Measurements from ENCODE around the gene ABCB9. TPM values are rescaled to one million over a fixed set of nuclear protein-coding genes. Genes with fewer than 3 reads are reported as not detected.

ABCB9 gene
- total RNA-seq, 1 experiment from 2014 or later: 4.6 TPM

DNA sequence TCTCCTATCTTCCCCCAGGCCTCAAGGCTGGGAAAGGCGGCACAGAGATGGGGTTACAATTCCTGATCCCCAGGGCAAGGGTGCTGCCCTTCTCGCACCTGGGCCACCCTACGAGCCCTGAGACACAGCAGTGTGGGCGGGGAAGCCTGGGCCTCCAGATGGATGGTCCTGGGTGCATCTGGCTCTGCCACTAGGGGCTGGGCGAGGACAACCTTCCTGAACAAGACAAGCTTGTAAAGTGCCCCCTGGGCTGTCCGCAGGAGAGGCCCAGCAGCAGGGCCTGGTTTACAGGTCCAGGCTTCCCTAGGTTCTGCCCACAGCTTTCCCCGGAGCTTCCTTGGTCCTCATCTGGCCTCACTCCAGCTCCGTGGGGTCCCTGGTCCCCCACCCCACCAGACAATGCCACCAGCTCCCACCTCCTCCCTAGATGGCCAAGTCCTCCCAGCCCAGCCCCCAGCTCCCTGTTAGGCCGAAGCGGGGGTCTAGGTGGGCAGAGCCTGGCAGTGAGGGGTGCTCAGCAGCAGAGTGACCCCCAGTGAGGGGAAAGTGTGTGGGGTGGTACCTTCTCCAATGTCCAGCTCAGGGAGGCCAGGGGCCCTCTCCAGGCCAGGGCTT is 23.1 kb upstream of the ABCB9 start:
- Histone ChIP-seq H4K91ac (ENCODE audit: insufficient read length, low read depth, low read length) (no peak overlapping the region), H2BK15ac (ENCODE audit: low read depth, low read length) (no peak overlapping the region), H2BK120ac (ENCODE audit: low read depth, low read length, poor library complexity, severe bottlenecking) (no peak overlapping the region), H2BK12ac (ENCODE audit: insufficient read length, low read depth, low read length) (no peak overlapping the region), H4K8ac (replicated peaks; ENCODE audit: insufficient read length, low read depth, low read length) (no peak overlapping the region), H3K18ac (ENCODE audit: insufficient read length, low read depth, low read length) (no peak overlapping the region), H3K79me1 (ENCODE audit: insufficient read depth, low read depth, low read length, poor library complexity, severe bottlenecking) (no peaks in the 10 kb centered on the region), H3K4ac (ENCODE audit: low read depth, low read length) (no peak overlapping the region), H3K56ac (ENCODE audit: insufficient read length, low read depth, low read length) (no peak overlapping the region), H3K4me2 (ENCODE audit: insufficient read depth, insufficient read length, low read length) (no peak overlapping the region), H3K23ac (ENCODE audit: insufficient read length, low read depth, low read length) (no peak overlapping the region), H3K79me2 (ENCODE audit: insufficient read depth, low read length) (no peaks in the 10 kb centered on the region), H3T11ph (ENCODE audit: low read length) (no peak overlapping the region), H2AK5ac (ENCODE audit: insufficient read length, low read length) (no peak overlapping the region), H4K20me1 (ENCODE audit: control insufficient read depth, insufficient read depth, insufficient read length) (no peaks in the 10 kb centered on the region), H4K5ac (ENCODE audit: insufficient read length, low read depth, low read length) (no peak overlapping the region), H3K23me2 (ENCODE audit: insufficient read length, low read depth, low read length, poor library complexity, severe bottlenecking) (no peaks in the 10 kb centered on the region), H3K4me1 (ENCODE audit: insufficient read depth, low read length) (no peaks in the 10 kb centered on the region), H3K27ac (ENCODE audit: insufficient read length, low read depth, low read length) (no peak overlapping the region), H3K9ac (ENCODE audit: extremely low read depth, insufficient read length, low read length) (no peak overlapping the region), H2AFZ (ENCODE audit: low read length) (no peak overlapping the region), H2BK20ac (ENCODE audit: low read depth, low read length, poor library complexity, severe bottlenecking) (no peak overlapping the region), H3K14ac (ENCODE audit: insufficient read depth, low read length) (no peak overlapping the region), H3K27me3 (ENCODE audit: insufficient read depth, low read length) (no peaks in the 10 kb centered on the region), H3K9me3 (ENCODE audit: control insufficient read depth, low read depth, low read length) (no peaks in the 10 kb centered on the region), H2BK5ac (ENCODE audit: insufficient read length, low read length) (no peak overlapping the region)
- H3K4me1 Mint-ChIP-seq: peaks cover 0 to 8% of the 10 kb centered on the region in 2 experiments; a peak in 2 of 4 replicates
- no peak for DNase-seq
- no peak overlapping the region for H3K4me3 Mint-ChIP-seq
- TF ChIP-seq, protein P1, sequence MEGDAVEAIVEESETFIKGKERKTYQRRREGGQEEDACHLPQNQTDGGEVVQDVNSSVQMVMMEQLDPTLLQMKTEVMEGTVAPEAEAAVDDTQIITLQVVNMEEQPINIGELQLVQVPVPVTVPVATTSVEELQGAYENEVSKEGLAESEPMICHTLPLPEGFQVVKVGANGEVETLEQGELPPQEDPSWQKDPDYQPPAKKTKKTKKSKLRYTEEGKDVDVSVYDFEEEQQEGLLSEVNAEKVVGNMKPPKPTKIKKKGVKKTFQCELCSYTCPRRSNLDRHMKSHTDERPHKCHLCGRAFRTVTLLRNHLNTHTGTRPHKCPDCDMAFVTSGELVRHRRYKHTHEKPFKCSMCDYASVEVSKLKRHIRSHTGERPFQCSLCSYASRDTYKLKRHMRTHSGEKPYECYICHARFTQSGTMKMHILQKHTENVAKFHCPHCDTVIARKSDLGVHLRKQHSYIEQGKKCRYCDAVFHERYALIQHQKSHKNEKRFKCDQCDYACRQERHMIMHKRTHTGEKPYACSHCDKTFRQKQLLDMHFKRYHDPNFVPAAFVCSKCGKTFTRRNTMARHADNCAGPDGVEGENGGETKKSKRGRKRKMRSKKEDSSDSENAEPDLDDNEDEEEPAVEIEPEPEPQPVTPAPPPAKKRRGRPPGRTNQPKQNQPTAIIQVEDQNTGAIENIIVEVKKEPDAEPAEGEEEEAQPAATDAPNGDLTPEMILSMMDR (conservative IDR thresholded peaks at IDR 0.05): peak; percentile 42; the same call in 2 of the 3 replicates
- H3K36me3 Mint-ChIP-seq (ENCODE audit: insufficient read depth in 1 of 3, low read depth in 3 of 3): no peaks in the 10 kb centered on the region
- no CpG with 5 or more reads among the region's 10 CpGs for WGBS (ENCODE audit: extremely low coverage, insufficient read length, low lambda C conversion rate)
- H3K27ac Mint-ChIP-seq: no peak overlapping the region
- H3K27me3 Mint-ChIP-seq (ENCODE audit: low read depth): no peaks in the 10 kb centered on the region; the same call in none of the 2 replicates
- H3K9me3 Mint-ChIP-seq: no peaks in the 10 kb centered on the region
